CD4-positive, alpha-beta T cell treated with Interferon alpha-2 for 1 hour (primary cell): ENCODE data around the gene CORO2B.

Experiments
- DNase-seq, 2 donors: peaks; one replicate each; pipeline ENCODE4 v3.0.0-alpha.2; 2020 to 2022

CORO2B gene

DNA sequence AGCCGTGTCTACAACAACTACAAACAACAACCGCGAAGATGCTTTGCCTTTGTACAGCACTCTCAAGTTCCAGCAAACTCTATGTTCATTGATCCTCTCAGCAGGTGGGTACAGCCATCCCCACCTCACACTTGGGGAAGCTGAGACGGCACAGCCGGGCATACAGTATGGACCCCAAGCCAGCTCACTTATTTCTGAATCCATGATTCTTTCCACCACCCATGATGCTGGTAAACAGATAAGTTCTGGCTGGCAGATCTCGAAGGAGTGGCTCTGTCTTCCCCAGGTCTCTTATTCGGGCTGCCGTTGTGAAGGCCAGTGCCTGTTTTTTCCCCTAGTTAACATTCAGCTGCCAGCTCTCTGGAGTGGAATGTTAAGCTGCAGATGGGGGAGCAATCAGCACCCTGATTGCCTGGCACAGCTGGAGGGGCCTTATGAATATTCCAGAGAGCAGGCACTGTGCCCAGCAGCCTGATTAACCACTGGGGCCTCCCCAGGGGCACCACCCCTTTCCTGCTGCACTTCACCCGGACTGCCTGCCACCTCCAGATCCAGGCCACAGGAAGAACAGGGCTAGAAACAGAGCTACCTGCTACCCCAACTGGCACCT is 73.2 kb downstream of the CORO2B start:
- DNase-seq: no peak

- DNase-seq: no peak
Measured at GRCh38 chr15:68653031-68653635, 74.3 kb downstream of the CORO2B start.

DNA sequence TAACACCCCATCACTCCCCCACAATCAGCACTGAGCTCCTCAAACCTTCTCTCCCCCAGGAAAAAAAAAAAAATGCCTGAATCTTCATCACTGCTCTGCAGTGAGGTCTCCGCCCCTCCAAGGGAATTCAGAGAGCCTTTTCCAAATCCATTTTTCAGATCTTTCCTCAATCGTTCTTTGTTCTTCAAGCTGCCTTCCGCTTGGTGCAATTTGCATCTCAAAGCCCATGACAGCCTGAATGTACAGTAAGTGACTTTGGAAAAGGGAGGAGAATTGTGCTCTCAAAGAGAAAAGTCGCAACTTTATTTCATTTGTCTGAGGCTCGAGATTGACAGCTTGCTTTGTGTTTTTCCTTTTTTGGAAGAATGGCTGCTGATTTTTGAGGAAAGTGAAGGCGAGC is 75.0 kb downstream of the CORO2B start:
- DNase-seq: no peak

GRCh38 chr15:68654786-68655560 is 76.2 kb downstream of the CORO2B start:
- DNase-seq: no peak

DNA sequence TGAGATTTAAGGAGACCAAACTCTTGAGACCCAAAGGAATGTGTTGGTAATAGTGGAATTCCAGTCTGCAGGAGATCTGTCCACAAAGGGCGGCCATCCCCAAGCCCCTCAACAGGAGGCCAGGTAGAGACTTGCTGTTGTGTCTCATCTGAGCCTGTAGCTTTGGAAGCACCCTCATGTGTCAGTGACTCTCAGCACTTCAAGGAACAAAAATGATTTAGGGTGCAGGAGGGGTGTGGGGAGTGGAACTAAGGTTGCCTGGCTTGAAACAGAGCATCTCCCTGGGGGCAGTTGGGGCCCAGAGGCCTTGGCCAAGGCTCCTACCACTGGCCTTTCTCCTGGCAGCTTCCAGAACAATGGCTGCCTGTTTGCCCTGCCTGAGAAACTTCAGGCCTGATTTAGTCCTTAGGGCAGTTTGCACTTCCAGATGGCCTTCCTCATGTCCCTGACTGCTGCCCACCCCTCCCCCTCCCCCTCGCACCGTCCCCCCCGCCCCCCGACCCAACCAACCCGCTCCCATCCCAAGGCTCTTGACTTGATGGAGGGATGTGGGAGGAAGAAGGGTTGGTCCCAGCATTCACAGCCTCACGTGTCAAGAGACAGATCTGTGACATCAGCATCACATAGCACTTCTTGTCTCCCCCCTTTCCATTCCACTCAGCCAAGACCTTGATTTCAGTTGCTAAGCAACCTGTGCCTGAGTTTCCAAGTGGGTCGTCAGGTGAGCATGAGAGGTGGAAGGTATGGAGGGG is 77.1 kb downstream of the CORO2B start:
- no peak for DNase-seq

DNA sequence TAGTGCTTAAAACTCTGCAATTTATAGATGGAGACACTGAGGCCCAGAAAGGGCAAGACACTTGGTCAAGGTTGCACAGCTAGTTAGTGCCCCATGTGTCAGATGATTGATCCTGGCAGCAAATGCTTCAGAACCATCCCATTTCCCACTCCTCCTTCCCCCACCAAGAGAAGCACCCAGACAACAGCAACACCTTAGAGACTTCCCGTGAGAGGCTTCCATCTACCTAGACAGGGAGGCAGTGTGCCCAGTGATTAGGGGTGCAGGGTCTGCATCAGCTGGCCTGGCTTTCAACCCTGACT is 77.6 kb downstream of the CORO2B start:
- no peak for DNase-seq

GRCh38 chr15:68658151-68658550 is 79.4 kb downstream of the CORO2B start:
- DNase-seq: no peak

DNA sequence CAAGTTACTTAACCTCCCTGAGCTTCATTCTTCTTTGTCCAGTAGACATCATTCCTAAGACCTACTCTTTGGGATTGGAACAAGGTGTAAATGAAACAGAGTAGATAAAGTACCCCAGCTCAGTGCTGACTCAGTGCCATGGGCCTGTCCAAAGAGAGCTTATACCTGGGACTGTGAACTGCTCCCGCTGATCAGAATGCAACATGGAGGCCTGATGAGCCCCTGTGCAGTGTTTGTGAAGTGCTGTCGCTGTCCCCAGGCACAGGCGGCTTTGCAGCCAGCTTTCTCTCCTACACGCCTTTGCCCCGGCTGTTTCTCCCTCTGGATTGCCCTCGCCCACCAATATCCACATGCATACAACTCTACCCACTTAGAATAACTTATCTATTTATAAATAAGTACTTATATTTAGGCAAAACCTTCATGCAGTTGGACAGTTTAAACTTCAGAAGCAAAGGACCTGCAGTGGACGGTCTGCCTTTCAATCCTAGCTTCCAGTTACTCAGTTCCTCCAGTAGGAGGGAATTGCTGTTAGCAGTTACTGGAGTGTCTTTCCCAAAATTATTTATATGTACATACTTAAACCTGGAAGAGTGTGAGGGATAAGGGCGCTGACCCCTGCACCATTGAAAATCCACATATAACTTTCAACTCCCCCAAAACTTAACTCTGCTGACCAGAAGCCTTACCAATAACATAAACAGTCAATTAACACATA is 80.0 kb downstream of the CORO2B start:
- DNase-seq: no peak

- no peak for DNase-seq
Measured at GRCh38 chr15:68663526-68663925, 84.7 kb downstream of the CORO2B start.

DNA sequence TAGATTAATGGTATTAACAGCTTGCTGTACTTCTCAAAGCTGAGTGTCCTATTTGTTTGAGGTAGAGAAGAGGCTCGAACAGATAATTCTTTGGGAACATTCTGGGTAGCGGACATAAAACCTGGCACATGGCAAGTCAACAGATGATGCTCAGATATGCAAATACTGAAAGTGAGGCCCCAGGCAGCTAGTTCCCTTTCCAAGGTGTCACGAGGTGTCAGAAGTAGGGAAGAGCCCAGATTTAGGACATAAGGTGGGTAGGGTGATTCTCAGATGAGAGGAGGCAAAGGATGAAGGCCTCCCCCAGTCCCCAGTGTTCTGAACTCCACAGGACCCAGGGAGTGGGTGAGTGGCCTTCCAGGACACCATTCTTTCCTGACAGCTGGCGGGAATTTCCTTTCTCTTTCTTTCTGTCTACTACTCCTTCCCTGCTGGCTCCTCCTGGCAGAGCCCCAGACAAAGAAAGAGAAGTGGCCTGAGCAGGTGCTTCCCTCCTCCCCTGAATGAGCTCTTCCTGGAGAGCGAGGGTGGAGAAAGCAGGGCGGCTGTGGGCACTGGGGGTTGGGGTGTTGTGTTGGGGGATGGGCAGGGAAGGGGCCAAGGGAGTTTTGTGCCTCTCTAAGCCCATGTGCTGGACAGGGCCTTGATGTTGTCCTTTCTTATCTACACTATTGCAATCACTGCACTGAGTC is 87.5 kb downstream of the CORO2B start:
- no peak for DNase-seq

GRCh38 chr15:68666812-68667450 is 88.1 kb downstream of the CORO2B start:
- DNase-seq: no peak

GRCh38 chr15:68667800-68668625 is 89.2 kb downstream of the CORO2B start:
- no peak for DNase-seq

DNA sequence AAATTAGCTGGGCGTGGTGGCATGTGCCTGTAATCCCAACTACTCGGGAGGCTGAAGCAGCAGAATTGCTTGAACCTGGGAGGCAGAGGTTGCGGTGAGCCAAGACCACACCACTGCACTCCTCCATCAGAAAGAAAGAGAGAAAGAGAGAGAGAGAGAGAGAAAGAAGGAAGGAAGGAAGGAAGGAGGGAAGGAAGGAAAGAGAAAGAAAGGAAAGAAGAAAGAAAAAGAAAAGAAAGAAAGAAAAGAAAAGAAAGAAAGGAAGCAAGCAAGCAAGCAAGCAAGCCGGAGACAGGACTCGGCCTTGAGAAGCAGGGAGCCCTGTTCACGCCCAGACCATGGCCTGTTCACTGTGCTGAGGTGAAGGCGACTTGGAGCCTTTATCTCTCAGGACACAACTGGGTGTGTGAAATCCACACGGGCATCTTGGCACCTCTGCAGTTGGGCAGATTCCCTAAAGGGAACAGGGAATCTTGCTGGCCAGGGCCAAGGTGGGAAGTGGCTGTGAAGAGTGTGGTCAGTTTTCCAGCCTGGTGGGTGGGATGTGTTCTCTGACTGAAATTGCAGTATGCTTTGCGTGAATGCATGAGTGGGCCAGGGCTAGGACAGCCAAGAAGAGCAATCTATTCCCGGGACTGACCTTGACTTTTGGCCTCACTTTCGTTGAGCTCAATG is 90.3 kb downstream of the CORO2B start:
- DNase-seq: no peak

DNA sequence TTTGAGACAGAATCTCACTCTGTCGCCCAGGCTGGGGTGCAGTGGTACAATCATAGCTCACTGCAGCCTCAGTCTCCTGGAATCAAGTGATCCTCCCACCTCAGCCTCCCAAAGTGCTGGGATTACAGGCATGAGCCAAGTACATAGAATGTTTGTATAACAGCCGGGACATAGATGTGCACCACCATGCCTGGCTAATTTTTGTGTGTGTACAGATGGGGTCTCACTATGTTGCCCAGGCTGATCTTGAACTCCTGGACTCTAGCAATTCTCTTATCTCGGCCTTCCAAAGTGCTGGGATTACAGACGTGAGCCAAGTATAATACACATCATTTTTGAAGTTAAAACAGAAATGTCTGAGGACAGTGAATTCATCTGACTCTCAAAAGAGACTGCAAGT is 93.5 kb downstream of the CORO2B start:
- DNase-seq: no peak

DNA sequence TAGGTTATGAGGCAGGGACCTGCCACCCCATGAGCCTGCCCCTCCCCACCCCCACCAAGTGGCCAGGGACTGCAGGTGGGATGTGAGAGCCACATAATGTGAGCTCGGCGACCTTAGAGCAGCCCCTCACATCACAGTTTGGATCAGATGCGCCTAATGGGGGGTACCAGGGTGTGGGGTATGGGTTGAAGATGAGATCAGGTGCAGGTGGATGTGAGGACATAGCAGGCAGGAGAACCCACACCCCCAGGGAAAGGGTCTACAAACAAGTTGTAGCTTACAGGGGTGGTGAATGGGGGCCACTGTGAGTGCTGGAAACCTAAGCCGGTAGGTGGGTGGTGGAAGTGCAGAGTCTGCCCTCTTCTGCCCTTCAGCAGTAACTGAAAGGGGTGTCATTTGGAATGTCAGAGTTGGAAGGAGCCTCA is 94.0 kb downstream of the CORO2B start:
- DNase-seq: no peak

- DNase-seq: peak; percentile 6 to 14
Measured at GRCh38 chr15:68674975-68675374, 96.2 kb downstream of the CORO2B start.

GRCh38 chr15:68676011-68676605 is 97.3 kb downstream of the CORO2B start:
- no peak for DNase-seq

GRCh38 chr15:68676926-68677325 is 98.1 kb downstream of the CORO2B start:
- no peak for DNase-seq

GRCh38 chr15:68677996-68678395 is 99.2 kb downstream of the CORO2B start:
- DNase-seq: no peak

- DNase-seq: no peak
Measured at GRCh38 chr15:68678746-68679145, 100.0 kb downstream of the CORO2B start.
